ENCODE measurements around the gene NIF3L1. TPM values are rescaled to one million over a fixed set of nuclear protein-coding genes. Genes with fewer than 3 reads are reported as not detected.

Gene NIF3L1
- total and polyA plus RNA-seq, 4 donors = 13.6 to 22.0 (median 17.0) TPM

DNA sequence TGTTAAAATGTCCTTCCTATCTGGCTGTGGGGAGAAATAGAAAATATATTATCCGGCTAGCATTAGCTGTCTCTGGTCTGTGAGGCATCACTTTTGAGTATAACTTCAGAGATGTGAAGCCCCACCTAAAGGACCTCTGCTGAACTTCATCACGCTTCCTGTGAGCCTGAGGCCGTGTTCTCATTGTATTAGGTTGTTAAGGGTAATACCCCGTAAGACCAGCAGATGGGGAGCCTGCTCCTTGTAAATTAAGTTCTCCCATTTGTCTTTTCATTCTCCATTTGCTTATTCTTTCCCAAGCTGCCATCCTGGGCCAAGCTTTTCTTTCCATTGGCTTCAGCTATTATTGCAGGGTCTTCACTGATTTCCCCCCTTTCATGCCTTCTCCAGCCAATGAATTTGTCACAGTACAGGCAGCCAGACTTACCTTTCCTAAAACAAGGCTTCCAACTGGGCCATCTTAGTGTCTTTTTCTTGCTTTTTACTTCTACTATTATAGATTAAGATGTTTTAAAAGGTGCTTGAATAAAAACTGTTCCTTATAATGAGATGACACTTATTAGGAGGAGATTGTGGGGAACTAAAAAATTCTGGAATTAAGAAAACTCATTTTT lies 12.4 kb downstream of the NIF3L1 start:
- Histone ChIP-seq H3K4me1 (ENCODE audit: control insufficient read depth in 1 of 2, insufficient read depth in 2 of 2, low read length in 2 of 2) (no peaks in the 10 kb centered on the region), H3K36me3 (ENCODE audit: control insufficient read depth in 1 of 2, insufficient read depth in 2 of 2, low read length in 1 of 2) (peaks cover 3% of the 10 kb centered on the region in 2 donors), H3K4me3 (ENCODE audit: low read length in 2 of 2) (no peak overlapping the region), H3K27ac (ENCODE audit: low read depth in 1 of 2, low read length in 2 of 2) (no peak overlapping the region), H3K9me3 (ENCODE audit: control insufficient read depth, low read length) (no peaks in the 10 kb centered on the region), H3K27me3 (ENCODE audit: control insufficient read depth in 1 of 2, insufficient read depth in 2 of 2, low read length in 1 of 2) (no peaks in the 10 kb centered on the region)
- DNase-seq (peak in 1 of 2 donors; percentile 67), ATAC-seq (ENCODE audit: low FRiP score) (peak; percentile 80)
- intact Hi-C loops (cut with DNase I) = loop anchor here (5.0 kb wide), 3 partner anchors 166 to 276 kb away; partner anchors contain the start of genes HYCC2 (in 1 of the 2) and NDUFB3 (in 1 of the 2)
- WGBS, 2 donors = 5 to 12% methylated on average over 4 of the region's 4 CpGs

DNA sequence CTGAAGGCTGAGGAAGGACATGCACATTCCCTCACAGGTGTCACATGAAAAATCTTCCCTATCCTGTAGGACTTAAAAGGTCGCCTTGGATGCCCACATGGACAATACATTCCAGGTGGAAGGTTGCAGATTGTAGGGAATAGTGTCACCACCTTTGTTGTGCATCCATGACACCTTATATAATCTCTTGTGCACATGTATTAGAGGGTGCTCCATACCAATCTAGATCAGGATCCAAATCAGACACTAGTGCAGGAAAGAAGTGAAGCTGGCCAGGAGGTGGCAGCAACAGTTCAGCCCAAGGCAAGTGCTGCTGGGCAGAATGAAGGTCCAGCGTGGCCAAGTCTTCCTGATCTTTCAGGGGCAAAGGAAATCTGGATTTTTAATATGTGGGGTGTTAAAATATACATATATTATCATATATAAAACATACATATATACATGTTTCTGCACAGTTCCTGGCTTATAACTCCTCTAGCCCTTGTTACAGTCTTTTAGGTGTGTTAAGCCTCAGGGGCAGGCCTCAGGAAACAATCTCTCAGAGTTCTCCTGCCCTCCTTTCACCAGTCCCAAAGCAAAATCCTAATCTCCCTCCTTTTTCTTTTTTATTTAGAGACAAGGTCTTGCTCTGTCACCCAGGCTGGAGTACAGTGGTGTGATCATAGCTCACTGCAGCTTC lies 16.6 kb downstream of the NIF3L1 start:
- no peak overlapping the region for H3K4me3 ChIP-seq (ENCODE audit: low read length in 2 of 2)
- WGBS, 2 donors = 47 to 50% methylated on average over 2 of the region's 2 CpGs
- no peak overlapping the region for H3K27ac ChIP-seq (ENCODE audit: low read depth in 1 of 2, low read length in 2 of 2)
- peaks cover 0 to 4% of the 10 kb centered on the region in 2 donors for H3K36me3 ChIP-seq (ENCODE audit: control insufficient read depth in 1 of 2, insufficient read depth in 2 of 2, low read length in 1 of 2)
- intact Hi-C loops (cut with DNase I) = loop anchor here in 1 of 2 donors (5.0 kb wide), 1 partner anchor 272 kb away; no protein-coding TSS in a partner anchor
- DNase-seq (peak; percentile 79 to 86), ATAC-seq (ENCODE audit: low FRiP score) (peak; percentile 80)
- H3K4me1 ChIP-seq (ENCODE audit: control insufficient read depth in 1 of 2, insufficient read depth in 2 of 2, low read length in 2 of 2) = no peaks in the 10 kb centered on the region
- no peaks in the 10 kb centered on the region for H3K9me3 ChIP-seq (ENCODE audit: control insufficient read depth, low read length)
- no peaks in the 10 kb centered on the region for H3K27me3 ChIP-seq (ENCODE audit: control insufficient read depth in 1 of 2, insufficient read depth in 2 of 2, low read length in 1 of 2)

DNA sequence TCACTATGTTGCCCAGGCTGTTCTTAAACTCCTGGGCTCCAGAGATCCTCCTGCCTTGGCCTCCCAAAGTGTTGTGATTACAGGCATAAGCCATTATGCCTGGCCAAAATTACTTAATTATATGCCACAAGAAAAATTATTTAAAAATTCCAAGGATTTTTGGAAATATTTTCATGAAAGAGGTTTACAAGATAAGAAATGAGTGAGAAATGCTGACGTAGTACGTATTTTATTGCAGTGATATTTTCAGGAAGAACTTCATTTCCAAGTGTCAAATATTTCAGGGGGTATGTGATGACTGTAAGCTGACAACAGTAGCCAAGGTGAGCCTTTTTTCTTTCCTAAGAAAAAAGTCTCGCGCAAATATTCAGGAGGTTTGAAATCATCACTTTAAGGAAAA lies 20.8 kb downstream of the NIF3L1 start:
- H3K27me3 ChIP-seq (ENCODE audit: control insufficient read depth in 1 of 2, insufficient read depth in 2 of 2, low read length in 1 of 2) = no peaks in the 10 kb centered on the region
- no peaks in the 10 kb centered on the region for H3K9me3 ChIP-seq (ENCODE audit: control insufficient read depth, low read length)
- no peak overlapping the region for H3K27ac ChIP-seq (ENCODE audit: low read depth in 1 of 2, low read length in 2 of 2)
- H3K36me3 ChIP-seq (ENCODE audit: control insufficient read depth in 1 of 2, insufficient read depth in 2 of 2, low read length in 1 of 2) = peaks cover 1 to 3% of the 10 kb centered on the region in 2 donors
- H3K4me3 ChIP-seq (ENCODE audit: low read length in 2 of 2) = no peak overlapping the region
- no peak for DNase-seq
- H3K4me1 ChIP-seq (ENCODE audit: control insufficient read depth in 1 of 2, insufficient read depth in 2 of 2, low read length in 2 of 2) = no peaks in the 10 kb centered on the region
- 79 to 84% methylated on average over 4 of the region's 4 CpGs for WGBS, 2 donors
- no peak for ATAC-seq (ENCODE audit: low FRiP score)
- intact Hi-C loops (cut with DNase I) = loop anchor here (5.0 kb wide), 2 partner anchors 147 to 267 kb away; no protein-coding TSS in a partner anchor

- ATAC-seq (ENCODE audit: low FRiP score) = no peak
- peaks cover 3 to 5% of the 10 kb centered on the region in 2 donors for H3K36me3 ChIP-seq (ENCODE audit: control insufficient read depth in 1 of 2, insufficient read depth in 2 of 2, low read length in 1 of 2)
- DNase-seq = no peak
Observed at GRCh38 chr2:200913654-200914053, 24.5 kb downstream of the NIF3L1 start.

DNA sequence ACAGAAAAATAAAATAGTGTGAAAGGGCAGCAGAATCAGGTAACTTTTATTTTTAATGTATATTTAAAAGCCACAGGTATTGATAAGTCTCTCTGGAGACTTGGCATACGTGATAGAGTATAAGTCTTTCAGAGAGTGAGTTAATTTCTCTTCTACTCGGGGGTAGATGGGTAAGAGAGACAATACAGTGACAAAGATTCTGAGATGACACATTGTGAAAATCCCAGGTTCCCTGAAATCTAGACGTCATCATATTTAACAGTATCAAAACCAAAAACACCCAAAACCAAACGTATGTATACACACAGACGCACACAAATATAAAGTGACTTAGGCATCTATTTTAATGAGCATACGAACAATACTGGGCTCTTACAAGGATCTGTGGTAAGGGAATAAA lies 33.3 kb downstream of the NIF3L1 start:
- DNase-seq (no peak), ATAC-seq (ENCODE audit: low FRiP score) (no peak)
- Histone ChIP-seq H3K36me3 (ENCODE audit: control insufficient read depth in 1 of 2, insufficient read depth in 2 of 2, low read length in 1 of 2) (peaks cover 3 to 13% of the 10 kb centered on the region in 2 donors), H3K9me3 (ENCODE audit: control insufficient read depth, low read length) (no peaks in the 10 kb centered on the region), H3K4me3 (ENCODE audit: low read length in 2 of 2) (no peak overlapping the region), H3K27me3 (ENCODE audit: control insufficient read depth in 1 of 2, insufficient read depth in 2 of 2, low read length in 1 of 2) (no peaks in the 10 kb centered on the region), H3K4me1 (ENCODE audit: control insufficient read depth in 1 of 2, insufficient read depth in 2 of 2, low read length in 2 of 2) (no peaks in the 10 kb centered on the region), H3K27ac (ENCODE audit: low read depth in 1 of 2, low read length in 2 of 2) (no peak overlapping the region)
- intact Hi-C loops (cut with DNase I) = no loop called here
- WGBS, 2 donors = 88 to 91% methylated on average over 6 of the region's 6 CpGs

More at GRCh38 chr2:200913654-200914053, 24.5 kb downstream of the NIF3L1 start:
- intact Hi-C loops (cut with DNase I) = loop anchor here in 1 of 2 donors (5.0 kb wide), 1 partner anchor 144 kb away; no protein-coding TSS in a partner anchor
- H3K9me3 ChIP-seq (ENCODE audit: control insufficient read depth, low read length) = no peaks in the 10 kb centered on the region
- no peaks in the 10 kb centered on the region for H3K27me3 ChIP-seq (ENCODE audit: control insufficient read depth in 1 of 2, insufficient read depth in 2 of 2, low read length in 1 of 2)
- H3K27ac ChIP-seq (ENCODE audit: low read depth in 1 of 2, low read length in 2 of 2) = no peak overlapping the region
- no peaks in the 10 kb centered on the region for H3K4me1 ChIP-seq (ENCODE audit: control insufficient read depth in 1 of 2, insufficient read depth in 2 of 2, low read length in 2 of 2)
- H3K4me3 ChIP-seq (ENCODE audit: low read length in 2 of 2) = no peak overlapping the region

DNA sequence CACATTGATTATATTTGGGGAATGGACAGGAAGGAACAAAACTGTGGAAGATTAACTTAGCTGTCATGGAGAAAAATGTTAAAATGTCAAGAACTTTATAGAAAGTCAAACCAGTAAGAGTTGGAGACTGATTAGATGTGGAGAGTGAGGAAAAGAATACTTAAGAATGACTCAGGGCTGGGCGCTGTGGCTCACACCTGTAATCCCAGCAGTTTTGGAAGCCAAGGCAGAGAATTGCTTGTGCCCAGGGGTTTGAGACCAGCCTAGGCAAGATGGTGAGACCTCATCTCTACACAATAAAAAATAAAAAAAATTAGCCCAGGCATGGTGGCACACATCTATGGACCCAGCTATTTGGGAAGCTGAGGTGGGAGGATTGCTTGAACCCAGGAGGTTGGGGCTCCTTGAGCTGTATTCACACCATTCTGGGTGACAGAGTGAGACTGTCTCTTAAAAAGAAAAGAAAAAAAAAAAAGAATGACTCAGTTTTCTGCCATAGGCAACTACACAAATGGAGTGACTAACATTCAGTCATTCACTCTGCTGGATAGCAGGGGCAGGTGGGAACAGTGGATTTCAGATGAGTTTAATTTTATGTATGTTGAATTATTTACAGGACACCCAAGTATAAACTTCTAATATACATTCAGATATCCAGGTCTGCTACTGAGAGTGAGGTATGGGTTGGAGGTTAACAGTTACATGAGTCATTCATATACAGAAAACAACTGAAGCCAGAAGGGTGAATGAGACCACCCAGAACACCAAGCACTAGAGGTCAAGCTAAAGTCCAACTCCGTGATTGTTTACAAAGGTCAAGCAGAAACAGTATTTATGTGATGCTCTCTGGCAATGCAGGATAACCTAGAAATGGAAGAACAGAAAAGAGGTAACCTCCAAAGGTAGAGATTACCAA lies 40.4 kb downstream of the NIF3L1 start:
- Histone ChIP-seq H3K9me3 (ENCODE audit: control insufficient read depth, low read length) (no peaks in the 10 kb centered on the region), H3K36me3 (ENCODE audit: control insufficient read depth in 1 of 2, insufficient read depth in 2 of 2, low read length in 1 of 2) (peaks cover 1 to 3% of the 10 kb centered on the region in 2 donors), H3K4me3 (ENCODE audit: low read length in 2 of 2) (no peak overlapping the region), H3K27me3 (ENCODE audit: control insufficient read depth in 1 of 2, insufficient read depth in 2 of 2, low read length in 1 of 2) (no peaks in the 10 kb centered on the region), H3K4me1 (ENCODE audit: control insufficient read depth in 1 of 2, insufficient read depth in 2 of 2, low read length in 2 of 2) (no peaks in the 10 kb centered on the region), H3K27ac (ENCODE audit: low read depth in 1 of 2, low read length in 2 of 2) (no peak overlapping the region)
- intact Hi-C loops (cut with DNase I) = no loop called here
- DNase-seq (no peak), ATAC-seq (ENCODE audit: low FRiP score) (no peak)
- WGBS, 2 donors = 77 to 85% methylated on average over 2 of the region's 2 CpGs

DNA sequence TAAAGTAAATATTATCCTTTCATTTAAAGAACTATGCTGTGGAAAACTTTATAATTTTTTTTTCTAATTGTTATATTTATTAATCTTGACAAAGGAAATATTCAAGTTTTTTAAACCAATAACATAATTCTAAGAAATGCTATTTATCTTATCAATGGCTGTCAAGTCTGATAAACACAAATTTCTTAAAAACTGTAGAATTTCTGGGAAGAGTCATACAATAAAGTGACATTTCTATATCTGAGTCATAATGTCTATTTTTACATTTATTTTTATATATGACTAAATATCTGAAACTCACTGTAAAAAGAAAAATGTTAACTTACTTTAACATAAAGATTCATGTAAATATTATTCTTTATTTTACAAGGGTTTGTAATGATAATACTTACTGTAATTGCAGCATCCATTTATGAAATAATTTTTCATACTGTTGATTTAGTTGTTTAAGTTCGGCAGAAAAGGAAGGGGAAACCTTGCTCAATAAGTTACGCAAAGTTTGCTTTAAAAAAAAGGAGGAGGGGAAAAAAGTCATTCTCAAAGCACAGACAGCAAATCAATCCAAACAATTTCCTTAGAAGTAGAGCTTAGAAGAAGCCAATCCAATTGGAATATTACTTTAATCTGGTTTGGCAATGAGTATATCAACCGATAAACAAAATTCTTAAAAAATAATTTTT lies 41.9 kb downstream of the NIF3L1 start:
- 73 to 74% methylated on average over 3 of the region's 3 CpGs for WGBS, 2 donors
- Histone ChIP-seq H3K9me3 (ENCODE audit: control insufficient read depth, low read length) (no peaks in the 10 kb centered on the region), H3K4me1 (ENCODE audit: control insufficient read depth in 1 of 2, insufficient read depth in 2 of 2, low read length in 2 of 2) (no peaks in the 10 kb centered on the region), H3K36me3 (ENCODE audit: control insufficient read depth in 1 of 2, insufficient read depth in 2 of 2, low read length in 1 of 2) (peaks cover under 1 to 4% of the 10 kb centered on the region in 2 donors), H3K27ac (ENCODE audit: low read depth in 1 of 2, low read length in 2 of 2) (no peak overlapping the region), H3K4me3 (ENCODE audit: low read length in 2 of 2) (no peak overlapping the region), H3K27me3 (ENCODE audit: control insufficient read depth in 1 of 2, insufficient read depth in 2 of 2, low read length in 1 of 2) (no peaks in the 10 kb centered on the region)
- intact Hi-C loops (cut with DNase I) = no loop called here
- ATAC-seq (ENCODE audit: low FRiP score) (no peak), DNase-seq (no peak)

DNA sequence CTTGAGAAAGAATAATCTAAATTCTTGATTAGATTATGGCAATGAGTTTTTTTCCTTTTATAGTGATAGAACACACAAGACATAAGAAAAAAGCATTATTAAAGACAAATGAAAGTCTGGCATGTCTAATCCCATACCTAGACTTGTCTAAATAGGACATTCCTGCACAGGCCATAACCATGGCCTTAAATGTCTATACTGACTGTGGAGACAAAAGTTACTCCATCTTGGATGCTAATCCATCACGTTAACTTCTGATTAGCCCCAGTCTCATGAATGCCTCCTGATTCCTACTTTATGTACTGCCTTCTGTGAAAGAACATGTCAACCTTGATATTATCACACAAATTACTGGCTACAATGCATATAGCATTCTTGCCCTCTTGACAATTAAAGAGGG lies 50.7 kb downstream of the NIF3L1 start:
- ATAC-seq (ENCODE audit: low FRiP score) (no peak), DNase-seq (no peak)
- Histone ChIP-seq H3K27ac (ENCODE audit: low read depth in 1 of 2, low read length in 2 of 2) (no peak overlapping the region), H3K4me1 (ENCODE audit: control insufficient read depth in 1 of 2, insufficient read depth in 2 of 2, low read length in 2 of 2) (no peaks in the 10 kb centered on the region), H3K4me3 (ENCODE audit: low read length in 2 of 2) (no peak overlapping the region), H3K36me3 (ENCODE audit: control insufficient read depth in 1 of 2, insufficient read depth in 2 of 2, low read length in 1 of 2) (peaks cover 6 to 10% of the 10 kb centered on the region in 2 donors), H3K9me3 (ENCODE audit: control insufficient read depth, low read length) (no peaks in the 10 kb centered on the region), H3K27me3 (ENCODE audit: control insufficient read depth in 1 of 2, insufficient read depth in 2 of 2, low read length in 1 of 2) (no peaks in the 10 kb centered on the region)
- intact Hi-C loops (cut with DNase I) = no loop called here
- WGBS, 2 donors = 93% methylated on average over 1 of the region's 1 CpG
